GM21526 (cell line): Measurements from ENCODE around the gene PRPF31.
"Not testable (repeated sequence)": the region's sequence is repeated elsewhere in the genome, so short reads cannot be mapped to it uniquely, and the experiment has no call there.

Experiments
- ATAC-seq: cut with Tn5 transposase; IDR thresholded peaks from one replicate; pipeline ENCODE4 v1.9.1; 2021; ENCODE audit warnings: moderate library complexity; ENCODE audit not compliant: unreplicated experiment, low FRiP score

PRPF31 gene

DNA sequence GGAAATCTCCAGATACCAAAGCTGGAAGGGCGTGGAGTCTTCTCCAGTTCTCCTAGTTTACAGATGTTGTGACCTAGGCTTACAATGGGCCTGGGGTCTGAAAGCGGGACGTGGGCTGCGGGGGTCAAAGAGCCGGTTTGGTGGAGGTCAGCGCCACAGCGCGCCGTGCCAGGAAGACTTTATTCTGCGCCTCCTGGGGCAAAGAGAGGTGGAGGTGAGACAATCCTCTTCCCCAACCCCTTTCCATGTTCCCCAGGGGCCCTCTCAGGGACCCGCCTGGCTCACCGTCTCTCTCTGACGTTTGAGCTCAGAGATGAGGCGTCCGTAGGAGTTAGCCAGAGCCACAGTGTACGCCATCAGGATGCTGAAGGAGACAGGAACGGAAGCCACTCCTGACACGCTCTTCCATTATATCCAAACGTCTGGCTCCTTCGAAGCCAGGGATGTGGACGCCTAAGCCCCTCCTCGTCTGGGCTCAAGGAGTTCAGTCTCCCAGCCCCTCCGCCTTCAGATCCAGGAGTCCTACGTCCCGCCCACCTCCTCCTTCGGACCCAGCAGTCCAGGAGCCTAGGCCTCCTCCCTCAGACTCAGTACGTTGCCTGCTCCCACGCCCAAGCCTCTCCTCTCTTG is 44.7 kb downstream of the PRPF31 start:
- peak; percentile 6 for ATAC-seq

DNA sequence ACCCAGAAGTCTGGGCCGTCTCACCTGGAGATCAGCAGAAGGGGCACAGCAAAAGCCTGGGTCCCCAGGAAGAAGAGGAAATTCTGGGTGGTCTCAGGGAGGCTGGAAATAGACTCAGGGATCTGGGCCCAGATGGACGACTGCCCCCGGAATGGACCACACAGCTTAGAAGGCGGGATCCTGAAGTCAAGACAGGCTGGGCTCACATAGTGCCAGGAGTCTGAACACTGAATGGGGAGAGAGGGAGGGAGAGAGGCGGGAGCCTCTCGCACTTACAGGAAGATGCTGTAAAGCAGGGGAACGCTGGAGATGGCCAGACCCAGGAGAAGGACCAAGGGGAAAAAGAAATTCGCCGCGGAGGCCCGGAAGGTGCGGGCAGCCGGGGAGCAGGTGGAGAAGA is 45.3 kb downstream of the PRPF31 start:
- ATAC-seq: no peak

DNA sequence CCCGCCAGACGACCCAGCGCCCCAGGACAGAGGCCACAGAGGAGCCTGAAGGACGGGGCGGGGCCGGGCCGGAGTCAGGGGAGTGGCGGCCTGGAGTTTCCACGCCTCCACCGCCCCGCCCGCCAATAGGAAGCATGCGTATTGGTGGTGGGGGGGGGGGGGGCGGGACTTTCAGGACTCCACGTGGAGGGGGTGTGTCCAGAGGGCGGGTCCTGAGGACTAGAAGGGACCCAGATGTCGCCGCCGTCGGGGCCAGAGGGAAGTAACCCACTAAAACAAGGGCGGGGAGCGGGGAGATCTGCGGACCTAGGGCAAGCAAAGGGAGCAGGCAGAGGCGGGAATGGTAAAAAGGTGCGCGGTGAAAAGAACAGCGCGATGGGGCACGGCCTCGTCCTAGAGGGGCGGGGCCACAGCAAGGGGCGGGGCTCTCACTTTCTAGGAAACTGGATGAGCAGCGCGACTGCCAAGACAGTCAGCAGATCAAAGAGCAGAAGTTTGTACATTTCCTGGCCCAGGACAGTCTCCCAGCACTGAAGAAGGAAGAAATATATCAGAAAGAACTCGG is 46.8 kb downstream of the PRPF31 start:
- ATAC-seq: no peak

DNA sequence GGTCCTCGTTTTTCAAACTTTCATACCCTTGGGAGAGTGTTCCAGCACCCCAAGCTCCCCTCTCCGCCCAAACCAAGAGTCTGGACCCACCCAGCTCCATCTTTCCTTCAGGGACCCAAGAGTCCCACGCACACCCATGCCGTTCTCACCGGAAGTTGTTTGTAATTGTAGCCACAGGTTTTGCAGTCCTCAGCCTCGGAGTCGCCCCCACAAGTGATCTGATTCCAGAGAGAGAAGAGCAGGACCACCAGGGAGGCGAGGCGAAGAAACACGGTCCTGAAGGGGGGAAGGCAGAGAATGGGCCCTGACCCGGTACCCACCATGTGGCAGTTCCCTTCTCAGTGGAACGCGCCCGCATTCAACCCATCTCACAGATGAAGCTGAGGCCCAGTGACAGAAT is 47.3 kb downstream of the PRPF31 start:
- no peak for ATAC-seq

DNA sequence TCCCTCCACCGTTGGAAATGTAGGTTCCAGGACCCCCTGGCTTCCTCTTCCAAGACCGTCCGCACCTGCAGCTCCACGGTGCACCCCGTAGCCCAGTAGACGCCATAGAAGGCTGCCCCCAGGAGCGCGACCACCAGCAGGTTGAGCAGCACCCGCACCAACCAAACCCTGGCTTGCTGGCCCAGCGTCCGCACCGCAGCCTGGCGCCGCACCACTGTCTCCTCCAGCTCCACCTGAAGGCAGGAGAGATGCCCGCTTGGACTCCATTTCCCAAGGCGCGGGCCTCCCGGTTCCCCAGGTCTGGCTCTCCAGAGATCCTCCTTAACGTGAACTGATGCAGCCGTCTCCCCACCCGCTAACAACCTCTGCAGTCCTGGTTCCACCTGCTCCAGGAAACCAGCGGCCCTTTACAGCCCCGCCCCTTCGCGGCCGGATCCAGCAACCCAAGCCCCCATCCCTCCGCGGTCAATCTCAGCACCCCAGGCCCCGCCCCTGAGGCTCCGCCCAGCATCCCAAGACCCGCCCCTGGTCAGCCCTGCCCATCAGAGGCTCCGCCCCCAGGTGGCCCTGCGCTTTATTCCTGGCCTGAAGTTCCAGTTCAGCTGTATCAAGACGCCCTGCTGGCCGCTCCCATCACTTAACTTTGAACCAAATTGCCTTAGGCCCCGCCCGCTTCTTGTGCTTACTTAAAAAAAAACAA is 49.0 kb downstream of the PRPF31 start:
- ATAC-seq: no peak

DNA sequence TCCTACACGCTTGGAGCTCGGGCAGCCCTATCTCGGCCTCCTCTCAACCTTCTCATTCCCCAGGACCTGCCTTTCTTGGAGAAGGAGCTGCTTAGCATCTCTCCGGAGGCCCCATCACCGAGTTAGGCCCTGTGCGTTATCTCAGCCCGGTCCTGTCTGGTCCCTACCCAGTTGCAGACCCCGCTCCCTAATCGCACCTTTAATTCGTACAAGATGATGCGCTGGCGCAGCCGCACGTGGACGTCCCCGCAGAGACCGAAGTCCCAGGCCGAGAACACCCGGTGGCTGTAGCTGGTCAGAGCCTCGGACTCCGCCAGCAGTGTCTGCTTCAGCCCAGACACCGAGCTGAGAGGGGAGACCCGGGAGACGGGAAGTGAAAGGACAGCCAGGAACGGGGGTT is 49.7 kb downstream of the PRPF31 start:
- no peak for ATAC-seq

DNA sequence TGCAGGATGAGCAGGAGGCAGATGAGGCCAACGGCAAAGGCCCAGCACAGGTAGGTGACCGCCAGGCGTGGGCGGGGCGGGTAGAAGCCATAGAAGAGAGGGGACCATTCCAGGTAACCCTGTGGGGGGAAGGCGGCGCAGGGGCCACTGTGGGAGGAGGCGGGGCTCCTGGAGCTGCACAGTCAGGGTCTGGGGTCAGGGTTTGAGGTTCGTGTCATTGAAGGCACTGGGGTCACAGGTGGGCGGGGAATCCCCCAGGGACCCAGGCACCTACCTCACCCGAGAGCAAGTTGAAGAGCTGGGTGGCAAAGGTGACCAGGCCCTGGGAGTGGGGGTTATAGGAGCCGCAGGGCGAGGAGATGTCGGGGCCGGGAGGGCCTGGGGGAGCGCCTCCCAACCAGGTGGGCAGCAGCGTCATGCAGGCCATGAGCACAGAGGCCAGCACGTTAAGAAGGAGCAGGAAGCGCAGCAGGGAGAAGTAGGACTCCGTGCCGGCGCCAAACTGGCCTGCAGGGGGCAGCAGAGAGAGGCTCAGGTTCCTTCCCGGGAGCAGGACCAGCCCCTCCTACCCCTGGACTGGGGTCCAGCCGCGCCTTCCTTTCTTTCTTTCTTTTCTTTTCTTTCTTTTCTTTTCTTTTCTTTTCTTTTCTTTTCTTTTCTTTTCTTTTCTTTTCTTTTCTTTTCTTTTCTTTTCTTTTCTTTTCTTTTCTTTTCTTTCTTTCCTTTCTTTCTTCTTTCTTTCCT is 52.8 kb downstream of the PRPF31 start:
- ATAC-seq: no peak

DNA sequence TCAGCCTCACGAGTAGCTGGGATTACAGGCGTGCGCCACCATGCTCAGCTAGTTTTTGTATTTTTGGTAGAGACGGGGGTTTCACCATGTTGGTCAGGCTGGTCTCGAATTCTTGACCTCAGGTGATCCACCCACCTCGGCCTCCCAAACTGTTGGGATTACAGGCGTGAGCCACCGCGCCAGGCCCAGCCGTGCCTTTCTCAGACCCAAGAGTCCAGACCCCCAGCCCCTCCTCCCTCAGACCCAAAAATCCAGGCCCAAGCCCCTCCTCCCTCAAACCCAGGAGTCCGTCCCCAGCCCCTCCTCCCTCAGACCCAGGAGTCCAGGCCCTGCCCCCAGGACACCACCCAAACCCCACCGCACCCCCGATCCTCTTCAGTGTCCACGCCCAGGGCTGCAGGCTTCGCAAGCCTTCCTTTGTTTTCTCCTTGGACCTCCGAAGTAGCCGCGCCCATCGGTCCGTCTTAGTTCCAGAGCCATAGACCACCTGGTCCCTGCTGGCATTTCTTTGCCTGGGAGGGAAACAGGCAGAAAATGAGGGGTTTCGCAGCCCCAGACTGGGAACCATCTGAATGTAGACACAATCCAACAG is 53.7 kb downstream of the PRPF31 start:
- ATAC-seq: no peak

DNA sequence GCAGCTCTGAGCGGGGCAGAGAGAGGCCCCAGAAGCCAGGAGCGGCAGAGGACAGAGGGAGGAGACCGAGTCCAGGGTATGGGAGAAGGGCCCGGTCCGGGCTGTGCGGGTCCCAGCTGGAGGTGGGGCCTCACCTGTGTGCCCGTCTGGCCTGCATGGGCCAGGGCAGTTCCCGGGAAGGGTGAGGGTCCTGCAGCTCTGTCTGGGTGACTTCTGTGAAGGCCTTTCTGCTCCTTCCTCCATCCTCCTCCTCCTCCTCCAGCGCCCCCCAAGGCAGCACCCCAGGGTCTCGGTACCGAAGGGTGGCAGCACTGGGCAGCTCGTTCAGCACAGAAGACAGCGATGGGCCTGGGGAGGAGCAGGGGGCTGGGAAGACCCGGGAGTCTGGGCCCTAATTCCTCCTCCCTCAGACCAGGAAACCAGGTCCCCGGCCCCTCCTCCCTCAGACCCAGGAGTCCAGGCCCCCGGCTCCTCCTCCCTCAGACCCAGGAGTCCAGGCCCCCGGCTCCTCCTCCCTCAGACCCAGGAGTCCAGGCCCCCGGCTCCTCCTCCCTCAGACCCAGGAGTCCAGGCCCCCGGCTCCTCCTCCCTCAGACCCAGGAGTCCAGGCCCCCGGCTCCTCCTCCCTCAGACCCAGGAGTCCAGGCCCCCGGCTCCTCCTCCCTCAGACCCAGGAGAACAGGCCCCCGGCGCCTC is 56.3 kb downstream of the PRPF31 start:
- ATAC-seq: not testable (repeated sequence)

DNA sequence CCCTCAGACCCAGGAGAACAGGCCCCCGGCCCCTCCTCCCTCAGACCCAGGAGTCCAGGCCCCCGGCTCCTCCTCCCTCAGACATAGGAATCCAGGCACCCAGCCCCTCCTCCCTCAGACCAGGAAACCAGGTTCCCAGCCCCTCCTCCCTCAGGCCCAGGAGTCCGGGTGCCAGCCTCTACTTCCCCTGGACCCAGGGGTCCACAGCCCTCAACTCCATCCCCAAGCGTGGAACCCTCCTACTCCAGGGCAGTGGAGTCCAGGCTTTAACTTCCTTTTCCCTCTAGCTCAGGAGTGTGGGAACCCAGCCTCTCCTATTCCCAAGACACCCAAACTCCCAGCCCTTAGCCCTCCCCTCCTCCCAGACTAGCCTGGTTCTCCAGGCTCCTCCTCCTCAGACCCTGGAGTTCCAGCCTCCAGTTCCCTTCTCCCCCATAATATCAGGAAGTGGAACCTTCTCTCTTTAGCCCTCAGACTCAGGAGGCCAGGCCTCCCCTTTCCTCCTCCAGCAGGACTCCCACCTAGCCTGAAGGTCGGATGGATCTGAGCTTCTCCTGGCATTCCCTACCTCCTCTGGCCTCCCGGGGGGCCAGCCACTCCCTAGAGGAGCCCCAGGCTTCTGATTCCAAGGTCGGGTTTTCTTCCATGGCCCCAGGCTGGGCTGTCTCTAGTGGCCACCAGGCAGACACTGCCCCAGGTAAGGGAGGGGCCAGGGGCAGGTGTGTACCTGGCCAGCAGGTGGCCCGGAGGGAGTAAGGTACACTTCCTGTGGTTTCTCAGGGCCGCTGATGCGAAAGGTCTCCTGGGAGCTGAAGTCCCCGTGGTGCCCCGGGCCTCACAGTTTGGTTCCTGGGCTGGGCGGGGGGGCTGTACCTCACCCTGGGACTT is 57.2 kb downstream of the PRPF31 start, which contains the start of gene TMC4:
Gene TMC4 (minus strand): TSS at position 690 of the 888 bp plus-strand sequence. CDS start 43 bp downstream, at position 647.
- no peak for ATAC-seq

DNA sequence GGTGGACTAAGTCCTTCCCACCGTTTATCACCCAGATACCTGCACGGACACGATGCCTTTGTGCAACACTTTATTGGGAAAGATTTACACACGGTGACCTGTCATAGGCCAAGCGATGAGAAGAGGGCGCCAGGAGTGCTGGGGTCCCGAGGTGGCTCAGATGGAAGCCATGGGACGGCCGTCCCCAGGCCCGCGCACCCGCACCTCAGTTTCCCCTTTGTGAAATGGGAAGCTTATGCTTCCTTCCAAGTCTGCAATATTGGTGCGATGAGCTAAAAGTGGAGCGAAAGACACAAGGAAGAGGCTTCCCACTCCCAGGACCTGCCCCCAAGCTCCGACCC is 57.8 kb downstream of the PRPF31 start:
- ATAC-seq: no peak

DNA sequence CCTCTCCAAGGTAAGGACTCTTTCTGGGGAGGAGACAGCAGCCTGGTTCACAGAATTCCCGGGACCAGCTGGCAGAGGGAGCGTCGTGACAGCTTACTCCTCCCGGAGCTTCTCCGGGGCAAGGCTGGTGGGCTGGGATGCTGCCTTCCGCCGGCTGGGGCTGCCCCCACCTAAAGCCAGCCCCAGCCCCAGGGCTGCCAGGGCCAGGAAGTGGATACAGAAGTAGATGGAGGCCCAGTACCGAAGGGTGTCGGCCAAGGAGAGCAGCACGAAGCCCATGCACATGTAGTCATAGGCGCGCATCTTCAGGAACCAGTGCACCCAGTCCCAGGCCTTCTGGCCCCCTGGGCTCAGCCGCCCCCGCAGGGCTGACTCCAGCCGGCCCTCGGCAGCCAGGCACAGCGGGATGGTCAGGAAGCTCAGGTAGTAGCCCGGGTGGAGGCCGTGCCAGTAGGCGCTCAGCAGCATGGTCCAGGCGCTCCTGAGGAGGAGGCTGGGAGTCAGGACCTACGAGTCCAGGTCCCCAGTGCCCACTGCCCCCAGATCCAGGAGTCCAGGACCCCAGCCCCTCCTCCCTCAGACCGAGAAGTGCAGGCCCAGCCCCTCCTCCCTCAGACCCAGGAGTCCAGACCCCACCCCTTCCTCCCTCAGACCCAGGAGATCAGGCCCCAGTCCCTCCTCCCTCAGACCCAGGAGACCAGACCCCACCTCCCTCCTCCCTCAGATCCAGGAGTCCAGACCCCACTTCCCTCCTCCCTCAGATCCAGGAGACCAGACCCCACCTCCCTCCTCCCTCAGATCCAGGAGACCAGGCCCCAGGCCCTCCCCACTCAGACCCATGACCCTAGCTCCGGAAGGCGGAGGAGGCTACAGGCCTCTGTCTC is 58.6 kb downstream of the PRPF31 start:
- no peak for ATAC-seq

DNA sequence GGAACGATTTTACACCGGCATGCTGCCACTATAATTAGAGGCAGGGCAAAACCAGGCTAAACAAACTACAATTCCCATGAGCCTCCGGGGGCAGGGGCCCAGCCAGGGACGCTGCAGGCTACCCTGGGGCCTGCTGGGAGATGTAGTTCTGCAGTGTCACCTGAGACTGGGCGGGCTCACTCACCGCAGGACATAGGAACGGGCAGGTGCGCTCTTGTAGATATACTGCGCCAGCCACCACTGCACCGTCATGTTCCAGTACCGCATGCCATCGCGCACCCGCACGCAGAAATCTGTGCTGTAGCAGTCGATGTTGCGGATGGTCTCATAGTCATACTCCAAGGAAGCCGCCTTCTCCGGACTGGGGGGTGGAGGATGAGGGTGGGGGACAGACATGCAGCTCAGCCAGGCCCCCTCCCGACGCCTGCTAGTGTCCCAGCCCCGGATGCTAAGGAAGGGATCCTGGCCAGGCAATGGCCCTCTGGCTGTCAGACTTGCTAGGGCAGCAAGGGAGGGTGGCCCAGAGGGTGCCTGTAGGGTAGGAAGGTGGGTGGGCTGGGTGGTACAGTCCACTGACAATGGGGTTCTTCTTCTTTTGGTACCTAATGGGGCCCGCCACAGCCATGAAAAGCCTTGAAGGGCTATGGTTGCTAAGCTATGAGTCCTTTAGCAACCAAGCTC is 63.2 kb downstream of the PRPF31 start:
- no peak for ATAC-seq

DNA sequence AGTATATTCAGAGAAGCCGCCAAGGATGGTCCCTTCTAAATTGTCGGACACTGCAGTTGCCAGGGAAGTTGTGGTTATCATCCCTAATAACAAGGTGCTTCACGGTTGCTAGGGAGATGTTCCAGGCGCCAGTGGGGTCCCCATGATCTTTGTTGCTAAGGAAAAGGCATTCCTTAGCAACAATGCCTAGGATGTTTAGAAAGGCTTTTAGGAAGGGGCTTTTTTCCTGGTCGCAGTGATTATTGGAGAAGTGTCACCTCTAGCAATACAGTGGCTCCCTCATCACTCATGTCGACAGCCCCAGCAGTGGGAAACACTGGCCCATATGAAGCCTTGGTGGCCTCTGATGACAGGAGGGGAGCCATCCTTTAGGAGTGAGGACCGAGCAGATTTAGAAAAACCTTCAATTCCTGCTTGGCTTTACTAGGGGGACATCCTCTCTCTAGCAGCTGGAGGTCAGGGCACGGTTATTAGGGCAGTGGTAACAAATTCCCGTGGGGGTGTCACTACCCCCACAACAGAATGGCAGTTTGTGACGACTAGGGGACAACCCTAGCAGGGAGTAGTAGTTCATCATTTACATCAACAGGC is 63.8 kb downstream of the PRPF31 start:
- no peak for ATAC-seq

DNA sequence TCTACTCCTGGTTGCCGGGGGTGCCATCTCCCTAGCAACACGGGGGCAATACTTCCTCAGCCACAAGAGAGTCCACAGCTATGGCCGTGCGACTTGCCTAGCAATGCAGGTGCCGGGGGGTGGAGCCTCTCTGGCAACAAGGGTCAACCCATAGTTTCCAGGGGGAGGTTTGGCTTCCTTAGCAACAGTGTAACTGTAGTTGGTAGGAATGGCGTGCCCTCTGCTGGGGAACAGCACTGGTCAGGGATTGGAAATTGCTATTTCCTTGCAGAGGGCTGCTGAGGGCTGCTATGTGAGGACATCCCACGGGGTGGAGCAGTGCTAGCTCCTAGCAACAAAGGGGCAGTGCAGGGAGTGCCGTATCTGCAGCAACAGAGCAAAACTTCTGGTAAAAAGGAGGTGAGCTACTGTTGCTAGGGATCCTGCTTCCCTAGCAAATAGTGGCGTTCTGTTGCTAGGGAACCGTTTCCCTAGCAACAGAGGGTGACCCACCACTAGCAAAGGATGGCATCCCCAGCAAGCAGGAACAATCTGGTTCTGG is 64.4 kb downstream of the PRPF31 start:
- no peak for ATAC-seq

DNA sequence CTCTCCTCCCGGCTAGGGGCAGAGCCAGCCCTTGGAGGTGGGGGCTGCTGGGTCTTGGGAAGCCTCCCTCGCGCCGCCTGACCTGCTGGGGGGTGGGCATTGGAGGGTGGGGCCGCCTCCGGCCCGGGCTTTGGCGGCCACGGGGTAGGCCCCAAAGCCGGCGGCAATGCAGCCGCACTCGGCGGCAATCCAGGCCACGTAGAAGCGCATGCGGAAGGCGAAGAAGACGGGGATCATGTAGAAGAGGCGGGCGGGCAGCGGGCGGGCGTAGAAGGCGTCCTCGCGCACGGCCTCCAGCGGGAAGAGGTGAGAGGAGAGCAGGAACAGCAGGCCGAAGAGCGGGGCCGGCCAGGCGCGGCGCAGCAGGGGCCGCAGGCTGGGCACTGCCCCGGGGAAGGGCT is 65.1 kb downstream of the PRPF31 start:
- ATAC-seq: no peak
